ENCODE measurements around the gene KCTD17. TPM values are rescaled to one million over a fixed set of nuclear protein-coding genes. Genes with fewer than 3 reads are reported as not detected.

KCTD17 gene
- total RNA-seq, 1 experiment from 2014 or later: 32.7 TPM

GRCh38 chr22:37062376-37062675 is 10.8 kb downstream of the KCTD17 start:
- H3K36me3 ChIP-seq (ENCODE audit: control insufficient read depth, insufficient read depth, low read length): no peaks in the 10 kb centered on the region
- no peaks in the 10 kb centered on the region for H3K4me1 ChIP-seq (ENCODE audit: control insufficient read depth, insufficient read depth, low read length)
- H3K27ac ChIP-seq (ENCODE audit: low read length): no peak overlapping the region
- TF ChIP-seq SIN3A (IDR thresholded peaks at IDR 0.05; ENCODE audit: borderline replicate concordance, insufficient read depth, low read depth, low read length): no peak
- TF ChIP-seq REST (IDR thresholded peaks at IDR 0.05; ENCODE audit: insufficient read depth in 1 of 2, low read depth in 2 of 2, low read length in 1 of 2): no peak
- TF ChIP-seq POLR2AphosphoS5 (IDR thresholded peaks at IDR 0.05; ENCODE audit: low read depth, low read length): no peak
- no peak for TF ChIP-seq CTCF (IDR thresholded peaks at IDR 0.05)
- no peak for TF ChIP-seq TCF7L2 (IDR thresholded peaks at IDR 0.05; ENCODE audit: low read depth, low read length)
- no peaks in the 10 kb centered on the region for H3K9me3 ChIP-seq (ENCODE audit: control insufficient read depth, insufficient read depth, low read depth, low read length)
- no peak for ATAC-seq
- in situ Hi-C loops (cut with HindIII; ENCODE audit: low pct_unique_long_range_greater_than_20kb, low sequenced_read_pairs) (no loop called here), intact Hi-C loops (cut with micrococcal nuclease; ENCODE audit: unreplicated experiment) (no loop called here)
- no peak overlapping the region for H3K4me3 ChIP-seq (ENCODE audit: low read depth in 2 of 2, low read length in 2 of 2)
- DNase-seq (ENCODE audit: low read depth, low spot score): no peak
- ChIA-PET CTCF (no interaction called here), POLR2A (no interaction called here)
- H3K27me3 ChIP-seq (ENCODE audit: control insufficient read depth, insufficient read depth, low read length): no peaks in the 10 kb centered on the region
- BruUV-seq (replicated peaks): no TSS peak

DNA sequence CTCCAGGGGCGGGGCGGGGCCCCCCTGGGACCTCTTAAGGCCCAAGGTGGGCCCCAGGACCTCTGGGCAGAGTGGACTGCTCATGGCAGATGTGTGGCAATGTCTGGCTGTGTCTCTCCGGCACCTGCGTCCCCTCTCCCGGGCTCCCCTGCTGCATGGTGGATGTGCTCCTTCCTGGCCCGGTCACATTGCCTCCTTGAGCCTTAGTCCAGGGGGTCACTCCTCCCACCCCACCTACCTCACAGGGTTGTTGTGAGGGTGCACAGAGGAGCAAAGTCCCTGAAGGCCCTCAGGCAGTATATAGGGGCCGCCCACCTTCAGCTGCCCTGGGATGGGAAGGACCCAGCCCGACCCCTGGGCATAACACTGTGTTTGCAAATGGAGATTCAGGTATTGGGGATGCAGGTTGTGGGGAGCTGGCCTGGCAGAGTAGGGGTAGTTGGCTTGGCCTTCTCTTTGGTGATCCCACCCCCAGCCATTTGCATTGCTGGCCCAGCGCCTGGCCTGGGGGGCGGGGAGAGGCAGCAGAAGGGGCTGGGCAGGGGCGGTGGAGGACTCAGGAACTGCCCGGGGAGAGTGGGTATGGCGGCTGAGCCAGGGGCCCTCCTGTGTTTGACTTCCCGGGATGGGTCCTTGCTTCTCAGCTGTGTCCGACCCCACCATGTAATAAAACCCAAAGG is 11.3 kb downstream of the KCTD17 start:
- Histone ChIP-seq H3K9me3 (ENCODE audit: control insufficient read depth, insufficient read depth, low read depth, low read length) (no peaks in the 10 kb centered on the region), H3K27me3 (ENCODE audit: control insufficient read depth, insufficient read depth, low read length) (no peaks in the 10 kb centered on the region), H3K36me3 (ENCODE audit: control insufficient read depth, insufficient read depth, low read length) (no peaks in the 10 kb centered on the region), H3K27ac (ENCODE audit: low read length) (no peak overlapping the region), H3K4me1 (ENCODE audit: control insufficient read depth, insufficient read depth, low read length) (no peaks in the 10 kb centered on the region), H3K4me3 (ENCODE audit: low read depth in 2 of 2, low read length in 2 of 2) (no peak overlapping the region)
- DNase-seq (ENCODE audit: low read depth, low spot score) (no peak), ATAC-seq (no peak)
- CTCF ChIA-PET: no interaction called here
- in situ Hi-C loops (cut with HindIII; ENCODE audit: low pct_unique_long_range_greater_than_20kb, low sequenced_read_pairs): no loop called here
- no TSS peak for BruUV-seq (replicated peaks)
- TF ChIP-seq SIN3A (IDR thresholded peaks at IDR 0.05; ENCODE audit: borderline replicate concordance, insufficient read depth, low read depth, low read length) (no peak), POLR2AphosphoS5 (IDR thresholded peaks at IDR 0.05; ENCODE audit: low read depth, low read length) (no peak), TCF7L2 (IDR thresholded peaks at IDR 0.05; ENCODE audit: low read depth, low read length) (no peak), REST (IDR thresholded peaks at IDR 0.05; ENCODE audit: insufficient read depth in 1 of 2, low read depth in 2 of 2, low read length in 1 of 2) (no peak), CTCF (IDR thresholded peaks at IDR 0.05) (no peak)
- intact Hi-C loops (cut with micrococcal nuclease; ENCODE audit: unreplicated experiment): no loop called here
- POLR2A ChIA-PET: no interaction called here

Measured in Panc1 (cell line).